H9 (cell line): ENCODE data around the gene PTRHD1. TPM values are rescaled to one million over a fixed set of nuclear protein-coding genes. Genes with fewer than 3 reads are reported as not detected.

Experiments
- DNase-seq: peaks from one replicate; pipeline ENCODE4 v3.0.0-alpha.2; 2017
- H2AFZ ChIP-seq: one replicate; pipeline ENCODE4 v1.6.1; 2013; ENCODE audit warnings: mild to moderate bottlenecking, low read length, control low read depth, moderate library complexity
- H2AK5ac ChIP-seq: 2 replicates; pipeline ENCODE4 v1.6.1; 2013; ENCODE audit warnings: low read length, control low read depth, mixed read lengths; ENCODE audit not compliant: insufficient read length
- H2BK120ac ChIP-seq: one replicate; pipeline ENCODE4 v1.6.1; 2013; ENCODE audit warnings: low read depth, mild to moderate bottlenecking, low read length, control low read depth, inconsistent platforms; ENCODE audit not compliant: poor library complexity, severe bottlenecking
- H2BK12ac ChIP-seq: 2 replicates; pipeline ENCODE4 v1.6.1; 2013; ENCODE audit warnings: low read length, control low read depth, mixed read lengths, low read depth; ENCODE audit not compliant: insufficient read length
- H2BK15ac ChIP-seq: 2 replicates; pipeline ENCODE4 v1.6.1; 2013; ENCODE audit warnings: low read depth, low read length, control low read depth
- H2BK20ac ChIP-seq: one replicate; pipeline ENCODE4 v1.6.1; 2013; ENCODE audit warnings: low read depth, mild to moderate bottlenecking, low read length, control low read depth, inconsistent platforms; ENCODE audit not compliant: poor library complexity, severe bottlenecking
- H2BK5ac ChIP-seq: 2 replicates; pipeline ENCODE4 v1.6.1; 2013; ENCODE audit warnings: low read length, control low read depth, mixed read lengths; ENCODE audit not compliant: insufficient read length
- H3K14ac ChIP-seq: 2 replicates; pipeline ENCODE4 v1.6.1; 2013; ENCODE audit warnings: low read length, control low read depth; ENCODE audit not compliant: insufficient read depth
- H3K18ac ChIP-seq: 2 replicates; pipeline ENCODE4 v1.6.1; 2013; ENCODE audit warnings: low read depth, mild to moderate bottlenecking, mixed read lengths, low read length, control low read depth; ENCODE audit not compliant: insufficient read length
- H3K23ac ChIP-seq: 2 replicates; pipeline ENCODE4 v1.6.1; 2013; ENCODE audit warnings: low read length, control low read depth, mixed read lengths, low read depth; ENCODE audit not compliant: insufficient read length
- H3K23me2 ChIP-seq: 2 replicates; pipeline ENCODE4 v1.6.1; 2013; ENCODE audit warnings: low read depth, mild to moderate bottlenecking, mixed read lengths, low read length, control low read depth; ENCODE audit not compliant: insufficient read length, poor library complexity, severe bottlenecking
- H3K27ac ChIP-seq: 2 replicates; pipeline ENCODE4 v1.5.1; 2013; ENCODE audit warnings: low read length, control low read depth, mixed read lengths, low read depth; ENCODE audit not compliant: insufficient read length
- H3K27me3 ChIP-seq: 2 replicates; pipeline ENCODE4 v1.6.1; 2013; ENCODE audit warnings: low read length, control low read depth, inconsistent platforms; ENCODE audit not compliant: insufficient read depth
- H3K4ac ChIP-seq: 2 replicates; pipeline ENCODE4 v1.6.1; 2013; ENCODE audit warnings: low read depth, mild to moderate bottlenecking, control low read depth, inconsistent platforms, low read length, moderate library complexity
- H3K4me1 ChIP-seq: 2 replicates; pipeline ENCODE4 v1.6.1; 2013; ENCODE audit warnings: low read length, control low read depth, inconsistent platforms; ENCODE audit not compliant: insufficient read depth
- H3K4me2 ChIP-seq: 2 replicates; pipeline ENCODE4 v1.6.1; 2013; ENCODE audit warnings: low read length, control low read depth, mixed read lengths; ENCODE audit not compliant: insufficient read length, insufficient read depth
- H3K56ac ChIP-seq: 2 replicates; pipeline ENCODE4 v1.6.1; 2013; ENCODE audit warnings: low read depth, mild to moderate bottlenecking, mixed read lengths, low read length, control low read depth; ENCODE audit not compliant: insufficient read length
- H3K79me1 ChIP-seq: 2 replicates; pipeline ENCODE4 v1.6.1; 2013; ENCODE audit warnings: low read depth, mild to moderate bottlenecking, moderate library complexity, low read length, control low read depth, inconsistent platforms; ENCODE audit not compliant: insufficient read depth, poor library complexity, severe bottlenecking
- H3K79me2 ChIP-seq: 2 replicates; pipeline ENCODE4 v1.6.1; 2013; ENCODE audit warnings: low read length, control low read depth, inconsistent platforms; ENCODE audit not compliant: insufficient read depth
- H3K9ac ChIP-seq: 2 replicates; pipeline ENCODE4 v1.6.1; 2013; ENCODE audit warnings: low read length, control low read depth, mixed read lengths; ENCODE audit not compliant: insufficient read length; ENCODE audit errors: extremely low read depth
- H3K9me3 ChIP-seq: one replicate; pipeline ENCODE4 v1.6.1; 2013; ENCODE audit warnings: low read depth, low read length, inconsistent platforms; ENCODE audit not compliant: control insufficient read depth
- H3T11ph ChIP-seq: one replicate; pipeline ENCODE4 v1.6.1; 2013; ENCODE audit warnings: mild to moderate bottlenecking, low read length, control low read depth, inconsistent platforms
- H4K20me1 ChIP-seq: one replicate; pipeline ENCODE4 v1.6.1; 2013; ENCODE audit not compliant: control insufficient read depth, insufficient read length, insufficient read depth
- H4K5ac ChIP-seq: 2 replicates; pipeline ENCODE4 v1.6.1; 2013; ENCODE audit warnings: low read depth, mild to moderate bottlenecking, mixed read lengths, low read length, control low read depth; ENCODE audit not compliant: insufficient read length
- H4K8ac ChIP-seq: replicated peaks from 2 replicates; pipeline ENCODE4 v1.6.1; 2013; ENCODE audit warnings: low read length, control low read depth, mixed read lengths, low read depth; ENCODE audit not compliant: insufficient read length
- H4K91ac ChIP-seq: 2 replicates; pipeline ENCODE4 v1.6.1; 2013; ENCODE audit warnings: low read depth, mild to moderate bottlenecking, moderate library complexity, mixed read lengths, low read length, control low read depth; ENCODE audit not compliant: insufficient read length
- H3K27ac Mint-ChIP-seq, 3 experiments: 2 replicates in 2 of 3; 3 replicates in 1 of 3; pipeline ENCODE4 v1.8.0; 2020 to 2021; ENCODE audit warnings: mixed read lengths in 3 of 3, mild to moderate bottlenecking in 1 of 3, moderate library complexity in 1 of 3
- H3K27me3 Mint-ChIP-seq: 2 replicates; pipeline ENCODE4 v1.8.0; 2021; ENCODE audit warnings: low read depth, mild to moderate bottlenecking, moderate library complexity, mixed read lengths
- H3K36me3 Mint-ChIP-seq, 3 experiments: 2 replicates in 2 of 3; 3 replicates in 1 of 3; pipeline ENCODE4 v1.8.0; 2020 to 2021; ENCODE audit warnings: low read depth in 3 of 3, mixed read lengths in 3 of 3; ENCODE audit not compliant: insufficient read depth in 1 of 3
- H3K4me1 Mint-ChIP-seq, 2 experiments: 2 replicates each; pipeline ENCODE4 v1.8.0; 2020; ENCODE audit warnings: mixed read lengths in 2 of 2
- H3K4me3 Mint-ChIP-seq, 2 experiments: 2 replicates in 1 of 2; 3 replicates in 1 of 2; pipeline ENCODE4 v1.8.0; 2020 to 2021; ENCODE audit warnings: mild to moderate bottlenecking in 2 of 2, mixed read lengths in 2 of 2, moderate library complexity in 1 of 2
- H3K9me3 Mint-ChIP-seq, 2 experiments: 2 replicates in 1 of 2; 3 replicates in 1 of 2; pipeline ENCODE4 v1.8.0; 2020; ENCODE audit warnings: mild to moderate bottlenecking in 2 of 2, mixed read lengths in 2 of 2, moderate library complexity in 1 of 2
- CTCF ChIP-seq: fragments of 200-600 bp; sonication (generic); conservative IDR thresholded peaks from 3 replicates; pipeline ENCODE4 v1.8.0; 2021; ENCODE audit warnings: antibody characterized with exemption, mild to moderate bottlenecking
- WGBS: extraction: QIAGEN DNeasy Blood & Tissue Kit; methylation state at CpG from one replicate; pipeline ENCODE4 v1.1.7; 2013; ENCODE audit warnings: missing lambda C conversion rate, low lambda C conversion rate, mixed read lengths; ENCODE audit not compliant: insufficient read length; ENCODE audit errors: extremely low coverage; 5-methylcytosine and 5-hydroxymethylcytosine counted together
- total RNA-seq: library from RNA; stranded (reverse); gene quantifications from 2 replicates; pipeline ENCODE4 v1.2.1, GENCODE V29; 2021

PTRHD1 gene
- total RNA-seq, 1 experiment from 2014 or later, result 43.7 TPM

- no peak overlapping the region for H3K4me2 ChIP-seq
- H2AK5ac ChIP-seq, result no peak overlapping the region
- H3K79me2 ChIP-seq, result no peaks in the 10 kb centered on the region
- Mint-ChIP-seq H3K4me1 (peaks cover 27 to 29% of the 10 kb centered on the region in 2 experiments), H3K27me3 (no peaks in the 10 kb centered on the region; the same call in none of the 2 replicates), H3K36me3 (peaks cover 34 to 43% (median 38%) of the 10 kb centered on the region in 3 experiments), H3K9me3 (peaks cover 0 to 7% of the 10 kb centered on the region in 2 experiments; a peak in 3 of 5 replicates), H3K27ac (peak overlapping the region; percentile 12 to 20 (median 19); a peak in 5 of 7 replicates), H3K4me3 (no peak overlapping the region; a peak in 1 of 5 replicates)
- no peaks in the 10 kb centered on the region for H4K20me1 ChIP-seq
- no peak overlapping the region for H2BK120ac ChIP-seq
- no peaks in the 10 kb centered on the region for H3K27me3 ChIP-seq
- H2BK20ac ChIP-seq, result no peak overlapping the region
- no peak overlapping the region for H3K18ac ChIP-seq
- H4K5ac ChIP-seq, result no peak overlapping the region
- no peak overlapping the region for H2BK12ac ChIP-seq
- no peak overlapping the region for H3K23ac ChIP-seq
- H3K9ac ChIP-seq, result no peak overlapping the region
- H4K8ac ChIP-seq, result no peak overlapping the region
- no peak overlapping the region for H4K91ac ChIP-seq
- H3K79me1 ChIP-seq, result no peaks in the 10 kb centered on the region
- no peak for TF ChIP-seq CTCF
- H3K23me2 ChIP-seq, result no peaks in the 10 kb centered on the region
- H3K27ac ChIP-seq, result no peak overlapping the region
- H2BK5ac ChIP-seq, result no peak overlapping the region
- no CpG with 5 or more reads among the region's 9 CpGs for WGBS
- no peak overlapping the region for H2AFZ ChIP-seq
- peaks cover 2% of the 10 kb centered on the region; the same call in 1 of the 2 replicates for H3K4me1 ChIP-seq
- no peak overlapping the region for H2BK15ac ChIP-seq
- no peak overlapping the region for H3T11ph ChIP-seq
- peak overlapping the region; percentile 69; the same call in 1 of the 2 replicates for H3K14ac ChIP-seq
- H3K9me3 ChIP-seq, result no peaks in the 10 kb centered on the region
- no peak for DNase-seq
- no peak overlapping the region for H3K4ac ChIP-seq
- H3K56ac ChIP-seq, result no peak overlapping the region
Observed at GRCh38 chr2:24832521-24832920, 39.3 kb upstream of the PTRHD1 start.
